Measurements from ENCODE around the gene CCDC198. TPM values are rescaled to one million over a fixed set of nuclear protein-coding genes. Genes with fewer than 3 reads are reported as not detected.

Gene CCDC198
- total and polyA plus RNA-seq, 2 experiments from 2014 or later, result not detected

DNA sequence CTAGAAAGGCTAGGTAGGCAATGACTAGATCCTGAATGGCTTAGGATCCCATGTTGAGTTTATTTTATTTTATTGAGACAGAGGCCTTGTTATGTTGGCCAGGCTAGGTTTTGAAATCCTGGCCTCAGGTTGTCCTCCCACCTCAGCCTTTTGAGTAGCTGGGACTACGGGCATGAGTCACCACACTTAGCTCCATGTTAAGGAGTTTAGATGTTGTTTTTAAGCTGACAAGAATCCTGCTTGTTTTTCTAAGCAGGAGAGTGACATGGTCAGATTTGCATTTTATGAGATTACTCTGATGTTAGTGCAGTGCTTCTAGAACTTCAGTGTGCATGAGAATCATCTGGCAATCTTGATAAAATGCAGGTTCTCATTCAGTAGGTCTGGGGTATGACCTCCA lies 14.5 kb downstream of the CCDC198 start:
- Mint-ChIP-seq H3K4me1 (no peaks in the 10 kb centered on the region), H3K27ac (no peak overlapping the region), H3K27me3 (ENCODE audit: insufficient read depth, low read depth, poor library complexity) (no peaks in the 10 kb centered on the region), H3K36me3 (ENCODE audit: low read depth) (no peaks in the 10 kb centered on the region), H3K9me3 (no peaks in the 10 kb centered on the region), H3K4me3 (no peak overlapping the region)
- no peaks in the 10 kb centered on the region for H3K79me2 ChIP-seq (replicated peaks; ENCODE audit: insufficient read depth)
- no peak for DNase-seq (ENCODE audit: low spot score)
- H3K9me2 ChIP-seq (ENCODE audit: insufficient read depth), result no peaks in the 10 kb centered on the region
- H3F3A ChIP-seq (replicated peaks; ENCODE audit: low read depth), result no peaks in the 10 kb centered on the region
- no peaks in the 10 kb centered on the region for H3K36me3 ChIP-seq (ENCODE audit: insufficient read depth)
- H3K27ac ChIP-seq (ENCODE audit: low read depth), result no peak overlapping the region
- H2AFZ ChIP-seq, result no peak overlapping the region
- TF ChIP-seq NANOG (IDR thresholded peaks at IDR 0.05; ENCODE audit: borderline replicate concordance), result no peak
- no peak for TF ChIP-seq JUNB (IDR thresholded peaks at IDR 0.05; ENCODE audit: unreplicated experiment)
- TF ChIP-seq ZNF331 (CRISPR knock-in tag; IDR thresholded peaks at IDR 0.05; ENCODE audit: low read depth), result no peak
- TF ChIP-seq CREB1 (CRISPR knock-in tag; IDR thresholded peaks at IDR 0.05; ENCODE audit: low read depth), result no peak
- TF ChIP-seq, protein P1, sequence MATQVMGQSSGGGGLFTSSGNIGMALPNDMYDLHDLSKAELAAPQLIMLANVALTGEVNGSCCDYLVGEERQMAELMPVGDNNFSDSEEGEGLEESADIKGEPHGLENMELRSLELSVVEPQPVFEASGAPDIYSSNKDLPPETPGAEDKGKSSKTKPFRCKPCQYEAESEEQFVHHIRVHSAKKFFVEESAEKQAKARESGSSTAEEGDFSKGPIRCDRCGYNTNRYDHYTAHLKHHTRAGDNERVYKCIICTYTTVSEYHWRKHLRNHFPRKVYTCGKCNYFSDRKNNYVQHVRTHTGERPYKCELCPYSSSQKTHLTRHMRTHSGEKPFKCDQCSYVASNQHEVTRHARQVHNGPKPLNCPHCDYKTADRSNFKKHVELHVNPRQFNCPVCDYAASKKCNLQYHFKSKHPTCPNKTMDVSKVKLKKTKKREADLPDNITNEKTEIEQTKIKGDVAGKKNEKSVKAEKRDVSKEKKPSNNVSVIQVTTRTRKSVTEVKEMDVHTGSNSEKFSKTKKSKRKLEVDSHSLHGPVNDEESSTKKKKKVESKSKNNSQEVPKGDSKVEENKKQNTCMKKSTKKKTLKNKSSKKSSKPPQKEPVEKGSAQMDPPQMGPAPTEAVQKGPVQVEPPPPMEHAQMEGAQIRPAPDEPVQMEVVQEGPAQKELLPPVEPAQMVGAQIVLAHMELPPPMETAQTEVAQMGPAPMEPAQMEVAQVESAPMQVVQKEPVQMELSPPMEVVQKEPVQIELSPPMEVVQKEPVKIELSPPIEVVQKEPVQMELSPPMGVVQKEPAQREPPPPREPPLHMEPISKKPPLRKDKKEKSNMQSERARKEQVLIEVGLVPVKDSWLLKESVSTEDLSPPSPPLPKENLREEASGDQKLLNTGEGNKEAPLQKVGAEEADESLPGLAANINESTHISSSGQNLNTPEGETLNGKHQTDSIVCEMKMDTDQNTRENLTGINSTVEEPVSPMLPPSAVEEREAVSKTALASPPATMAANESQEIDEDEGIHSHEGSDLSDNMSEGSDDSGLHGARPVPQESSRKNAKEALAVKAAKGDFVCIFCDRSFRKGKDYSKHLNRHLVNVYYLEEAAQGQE (IDR thresholded peaks at IDR 0.05; ENCODE audit: unreplicated experiment), result no peak
- TF ChIP-seq POLR2AphosphoS5 (IDR thresholded peaks at IDR 0.05; ENCODE audit: low read depth), result no peak
- no peak for TF ChIP-seq STAT1 (IDR thresholded peaks at IDR 0.05; ENCODE audit: unreplicated experiment)
- no peak for TF ChIP-seq ZNF114 (CRISPR knock-in tag; IDR thresholded peaks at IDR 0.05)
- no peak for TF ChIP-seq EZH2 (IDR thresholded peaks at IDR 0.05; ENCODE audit: low read depth, unreplicated experiment)
- TF ChIP-seq EZH2phosphoT487 (IDR thresholded peaks at IDR 0.05; ENCODE audit: unreplicated experiment), result no peak
- TF ChIP-seq, protein P2, sequence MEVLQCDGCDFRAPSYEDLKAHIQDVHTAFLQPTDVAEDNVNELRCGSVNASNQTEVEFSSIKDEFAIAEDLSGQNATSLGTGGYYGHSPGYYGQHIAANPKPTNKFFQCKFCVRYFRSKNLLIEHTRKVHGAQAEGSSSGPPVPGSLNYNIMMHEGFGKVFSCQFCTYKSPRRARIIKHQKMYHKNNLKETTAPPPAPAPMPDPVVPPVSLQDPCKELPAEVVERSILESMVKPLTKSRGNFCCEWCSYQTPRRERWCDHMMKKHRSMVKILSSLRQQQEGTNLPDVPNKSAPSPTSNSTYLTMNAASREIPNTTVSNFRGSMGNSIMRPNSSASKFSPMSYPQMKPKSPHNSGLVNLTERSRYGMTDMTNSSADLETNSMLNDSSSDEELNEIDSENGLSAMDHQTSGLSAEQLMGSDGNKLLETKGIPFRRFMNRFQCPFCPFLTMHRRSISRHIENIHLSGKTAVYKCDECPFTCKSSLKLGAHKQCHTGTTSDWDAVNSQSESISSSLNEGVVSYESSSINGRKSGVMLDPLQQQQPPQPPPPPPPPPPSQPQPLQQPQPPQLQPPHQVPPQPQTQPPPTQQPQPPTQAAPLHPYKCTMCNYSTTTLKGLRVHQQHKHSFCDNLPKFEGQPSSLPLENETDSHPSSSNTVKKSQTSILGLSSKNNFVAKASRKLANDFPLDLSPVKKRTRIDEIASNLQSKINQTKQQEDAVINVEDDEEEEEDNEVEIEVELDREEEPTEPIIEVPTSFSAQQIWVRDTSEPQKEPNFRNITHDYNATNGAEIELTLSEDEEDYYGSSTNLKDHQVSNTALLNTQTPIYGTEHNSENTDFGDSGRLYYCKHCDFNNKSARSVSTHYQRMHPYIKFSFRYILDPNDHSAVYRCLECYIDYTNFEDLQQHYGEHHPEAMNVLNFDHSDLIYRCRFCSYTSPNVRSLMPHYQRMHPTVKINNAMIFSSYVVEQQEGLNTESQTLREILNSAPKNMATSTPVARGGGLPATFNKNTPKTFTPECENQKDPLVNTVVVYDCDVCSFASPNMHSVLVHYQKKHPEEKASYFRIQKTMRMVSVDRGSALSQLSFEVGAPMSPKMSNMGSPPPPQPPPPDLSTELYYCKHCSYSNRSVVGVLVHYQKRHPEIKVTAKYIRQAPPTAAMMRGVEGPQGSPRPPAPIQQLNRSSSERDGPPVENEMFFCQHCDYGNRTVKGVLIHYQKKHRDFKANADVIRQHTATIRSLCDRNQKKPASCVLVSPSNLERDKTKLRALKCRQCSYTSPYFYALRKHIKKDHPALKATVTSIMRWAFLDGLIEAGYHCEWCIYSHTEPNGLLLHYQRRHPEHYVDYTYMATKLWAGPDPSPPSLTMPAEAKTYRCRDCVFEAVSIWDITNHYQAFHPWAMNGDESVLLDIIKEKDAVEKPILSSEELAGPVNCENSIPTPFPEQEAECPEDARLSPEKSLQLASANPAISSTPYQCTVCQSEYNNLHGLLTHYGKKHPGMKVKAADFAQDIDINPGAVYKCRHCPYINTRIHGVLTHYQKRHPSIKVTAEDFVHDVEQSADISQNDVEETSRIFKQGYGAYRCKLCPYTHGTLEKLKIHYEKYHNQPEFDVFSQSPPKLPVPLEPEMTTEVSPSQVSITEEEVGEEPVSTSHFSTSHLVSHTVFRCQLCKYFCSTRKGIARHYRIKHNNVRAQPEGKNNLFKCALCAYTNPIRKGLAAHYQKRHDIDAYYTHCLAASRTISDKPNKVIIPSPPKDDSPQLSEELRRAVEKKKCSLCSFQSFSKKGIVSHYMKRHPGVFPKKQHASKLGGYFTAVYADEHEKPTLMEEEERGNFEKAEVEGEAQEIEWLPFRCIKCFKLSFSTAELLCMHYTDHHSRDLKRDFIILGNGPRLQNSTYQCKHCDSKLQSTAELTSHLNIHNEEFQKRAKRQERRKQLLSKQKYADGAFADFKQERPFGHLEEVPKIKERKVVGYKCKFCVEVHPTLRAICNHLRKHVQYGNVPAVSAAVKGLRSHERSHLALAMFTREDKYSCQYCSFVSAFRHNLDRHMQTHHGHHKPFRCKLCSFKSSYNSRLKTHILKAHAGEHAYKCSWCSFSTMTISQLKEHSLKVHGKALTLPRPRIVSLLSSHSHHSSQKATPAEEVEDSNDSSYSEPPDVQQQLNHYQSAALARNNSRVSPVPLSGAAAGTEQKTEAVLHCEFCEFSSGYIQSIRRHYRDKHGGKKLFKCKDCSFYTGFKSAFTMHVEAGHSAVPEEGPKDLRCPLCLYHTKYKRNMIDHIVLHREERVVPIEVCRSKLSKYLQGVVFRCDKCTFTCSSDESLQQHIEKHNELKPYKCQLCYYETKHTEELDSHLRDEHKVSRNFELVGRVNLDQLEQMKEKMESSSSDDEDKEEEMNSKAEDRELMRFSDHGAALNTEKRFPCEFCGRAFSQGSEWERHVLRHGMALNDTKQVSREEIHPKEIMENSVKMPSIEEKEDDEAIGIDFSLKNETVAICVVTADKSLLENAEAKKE (CRISPR knock-in tag; IDR thresholded peaks at IDR 0.05), result no peak
- TF ChIP-seq, protein P3, sequence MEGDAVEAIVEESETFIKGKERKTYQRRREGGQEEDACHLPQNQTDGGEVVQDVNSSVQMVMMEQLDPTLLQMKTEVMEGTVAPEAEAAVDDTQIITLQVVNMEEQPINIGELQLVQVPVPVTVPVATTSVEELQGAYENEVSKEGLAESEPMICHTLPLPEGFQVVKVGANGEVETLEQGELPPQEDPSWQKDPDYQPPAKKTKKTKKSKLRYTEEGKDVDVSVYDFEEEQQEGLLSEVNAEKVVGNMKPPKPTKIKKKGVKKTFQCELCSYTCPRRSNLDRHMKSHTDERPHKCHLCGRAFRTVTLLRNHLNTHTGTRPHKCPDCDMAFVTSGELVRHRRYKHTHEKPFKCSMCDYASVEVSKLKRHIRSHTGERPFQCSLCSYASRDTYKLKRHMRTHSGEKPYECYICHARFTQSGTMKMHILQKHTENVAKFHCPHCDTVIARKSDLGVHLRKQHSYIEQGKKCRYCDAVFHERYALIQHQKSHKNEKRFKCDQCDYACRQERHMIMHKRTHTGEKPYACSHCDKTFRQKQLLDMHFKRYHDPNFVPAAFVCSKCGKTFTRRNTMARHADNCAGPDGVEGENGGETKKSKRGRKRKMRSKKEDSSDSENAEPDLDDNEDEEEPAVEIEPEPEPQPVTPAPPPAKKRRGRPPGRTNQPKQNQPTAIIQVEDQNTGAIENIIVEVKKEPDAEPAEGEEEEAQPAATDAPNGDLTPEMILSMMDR (conservative IDR thresholded peaks at IDR 0.05; ENCODE audit: low read depth in 2 of 2), result no peak
- TF ChIP-seq, protein P4, sequence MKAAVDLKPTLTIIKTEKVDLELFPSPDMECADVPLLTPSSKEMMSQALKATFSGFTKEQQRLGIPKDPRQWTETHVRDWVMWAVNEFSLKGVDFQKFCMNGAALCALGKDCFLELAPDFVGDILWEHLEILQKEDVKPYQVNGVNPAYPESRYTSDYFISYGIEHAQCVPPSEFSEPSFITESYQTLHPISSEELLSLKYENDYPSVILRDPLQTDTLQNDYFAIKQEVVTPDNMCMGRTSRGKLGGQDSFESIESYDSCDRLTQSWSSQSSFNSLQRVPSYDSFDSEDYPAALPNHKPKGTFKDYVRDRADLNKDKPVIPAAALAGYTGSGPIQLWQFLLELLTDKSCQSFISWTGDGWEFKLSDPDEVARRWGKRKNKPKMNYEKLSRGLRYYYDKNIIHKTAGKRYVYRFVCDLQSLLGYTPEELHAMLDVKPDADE (IDR thresholded peaks at IDR 0.05), result no peak
- no peak overlapping the region for H3K4me3 ChIP-seq
- ATAC-seq, result no peak
- H3K4me2 ChIP-seq, result no peak overlapping the region
- no peaks in the 10 kb centered on the region for H3K27me3 ChIP-seq (ENCODE audit: insufficient read depth)
- no peaks in the 10 kb centered on the region for H3K4me1 ChIP-seq (ENCODE audit: insufficient read depth)
- H4K20me1 ChIP-seq (replicated peaks; ENCODE audit: insufficient read depth), result no peaks in the 10 kb centered on the region
